Activated CD8-positive, alpha-beta memory T cell treated with anti-CD3 and anti-CD28 coated beads for 48 hours (primary cell): ENCODE results near the gene RNF123.
"Not testable (repeated sequence)": the region's sequence is repeated elsewhere in the genome, so short reads cannot be mapped to it uniquely, and the experiment has no call there.

Experiments used
- DNase-seq, 3 experiments: peaks; one replicate each; pipeline ENCODE4 v3.0.0-alpha.2; 2020; ENCODE audit warnings: low read depth in 2 of 3, low spot score in 2 of 3

Gene RNF123

GRCh38 chr3:49738067-49738713 lies 48.8 kb downstream of the RNF123 start:
- DNase-seq, result no peak

GRCh38 chr3:49740427-49740826 lies 51.1 kb downstream of the RNF123 start:
- DNase-seq, result no peak

GRCh38 chr3:49745986-49746385 lies 56.6 kb downstream of the RNF123 start:
- DNase-seq, result no peak

GRCh38 chr3:49747792-49748480 lies 58.6 kb downstream of the RNF123 start:
- no peak for DNase-seq

GRCh38 chr3:49748874-49749273 lies 59.5 kb downstream of the RNF123 start:
- DNase-seq, result not testable (repeated sequence)

- DNase-seq, result no peak
Measured at GRCh38 chr3:49750056-49750455, 60.7 kb downstream of the RNF123 start.

GRCh38 chr3:49751501-49751900 lies 62.1 kb downstream of the RNF123 start:
- no peak for DNase-seq

GRCh38 chr3:49754536-49754935 lies 65.2 kb downstream of the RNF123 start:
- DNase-seq, result no peak

GRCh38 chr3:49756036-49756435 lies 66.7 kb downstream of the RNF123 start:
- DNase-seq, result no peak

- DNase-seq, result no peak
Measured at GRCh38 chr3:49757197-49757596, 67.8 kb downstream of the RNF123 start.

GRCh38 chr3:49759226-49759625 lies 69.9 kb downstream of the RNF123 start:
- no peak for DNase-seq

GRCh38 chr3:49761661-49762060 lies 72.3 kb downstream of the RNF123 start:
- no peak for DNase-seq

- DNase-seq, result no peak
Measured at GRCh38 chr3:49763981-49764380, 74.6 kb downstream of the RNF123 start.

GRCh38 chr3:49769286-49769915 lies 80.0 kb downstream of the RNF123 start:
- no peak for DNase-seq

GRCh38 chr3:49769926-49770325 lies 80.6 kb downstream of the RNF123 start:
- no peak for DNase-seq
